ENCODE measurements around the gene KLHDC7B.

GRCh38 chr22:50576806-50577696, 31.4 kb downstream of the KLHDC7B start:
- TF ChIP-seq, protein P1, sequence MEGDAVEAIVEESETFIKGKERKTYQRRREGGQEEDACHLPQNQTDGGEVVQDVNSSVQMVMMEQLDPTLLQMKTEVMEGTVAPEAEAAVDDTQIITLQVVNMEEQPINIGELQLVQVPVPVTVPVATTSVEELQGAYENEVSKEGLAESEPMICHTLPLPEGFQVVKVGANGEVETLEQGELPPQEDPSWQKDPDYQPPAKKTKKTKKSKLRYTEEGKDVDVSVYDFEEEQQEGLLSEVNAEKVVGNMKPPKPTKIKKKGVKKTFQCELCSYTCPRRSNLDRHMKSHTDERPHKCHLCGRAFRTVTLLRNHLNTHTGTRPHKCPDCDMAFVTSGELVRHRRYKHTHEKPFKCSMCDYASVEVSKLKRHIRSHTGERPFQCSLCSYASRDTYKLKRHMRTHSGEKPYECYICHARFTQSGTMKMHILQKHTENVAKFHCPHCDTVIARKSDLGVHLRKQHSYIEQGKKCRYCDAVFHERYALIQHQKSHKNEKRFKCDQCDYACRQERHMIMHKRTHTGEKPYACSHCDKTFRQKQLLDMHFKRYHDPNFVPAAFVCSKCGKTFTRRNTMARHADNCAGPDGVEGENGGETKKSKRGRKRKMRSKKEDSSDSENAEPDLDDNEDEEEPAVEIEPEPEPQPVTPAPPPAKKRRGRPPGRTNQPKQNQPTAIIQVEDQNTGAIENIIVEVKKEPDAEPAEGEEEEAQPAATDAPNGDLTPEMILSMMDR (IDR thresholded peaks at IDR 0.05): no peak
- no peak for TF ChIP-seq ZFX (IDR thresholded peaks at IDR 0.05; ENCODE audit: borderline replicate concordance)
